Activated CD8-positive, alpha-beta T cell treated with anti-CD3 and anti-CD28 coated beads, Interleukin-2, amount 10 ng/mL, durations not matched to agents 7 days and 5 days (primary cell): Measurements from ENCODE around the gene GDPD1. TPM values are rescaled to one million over a fixed set of nuclear protein-coding genes. Genes with fewer than 3 reads are reported as not detected.

Source experiments
- total RNA-seq, 2 experiments: library from RNA; stranded (reverse); gene quantifications; one replicate each; pipeline ENCODE4 v1.2.3, GENCODE V29; 2021

The GDPD1 gene
- total RNA-seq, 2 experiments from 2014 or later, result 1.6 to 3.3 TPM

Other genes with a start within 250 kb of the GDPD1 start
- 10 to 100 TPM; 25.4 to 28.8 TPM for gene TRIM37, start 113.6 kb upstream of the GDPD1 start, total RNA-seq
- 100 to 1,000 TPM; 105 to 121 TPM for gene SKA2, start 65.3 kb upstream of the GDPD1 start, total RNA-seq
- gene PRR11, start 64.8 kb upstream of the GDPD1 start, total RNA-seq, result 10 to 100 TPM; 91.9 to 92.1 TPM
- 10 to 100 TPM; 14.7 to 15.7 TPM for gene SMG8, start 10.5 kb upstream of the GDPD1 start, total RNA-seq
- gene YPEL2, start 111.1 kb downstream of the GDPD1 start, total RNA-seq, result 1 to 10 TPM; 9.0 to 10.0 TPM